Occipital lobe (tissue), 2 donors: ENCODE measurements around the gene ERBB3. TPM values are rescaled to one million over a fixed set of nuclear protein-coding genes. Genes with fewer than 3 reads are reported as not detected.
"Not testable (repeated sequence)": the region's sequence is repeated elsewhere in the genome, so short reads cannot be mapped to it uniquely, and the experiment has no call there.

Experiments used
- DNase-seq: peaks from one replicate; lab custom pipeline; 2025; lab: John Stamatoyannopoulos, UW
- total RNA-seq: library from RNA; depleted of rRNA; stranded (reverse); fragments of >200 nt; gene quantifications from one replicate; pipeline ENCODE4 v1.2.3, GENCODE V29; 2014

ERBB3 gene
- total RNA-seq, 1 donor from 2014 or later = 2.2 TPM

DNA sequence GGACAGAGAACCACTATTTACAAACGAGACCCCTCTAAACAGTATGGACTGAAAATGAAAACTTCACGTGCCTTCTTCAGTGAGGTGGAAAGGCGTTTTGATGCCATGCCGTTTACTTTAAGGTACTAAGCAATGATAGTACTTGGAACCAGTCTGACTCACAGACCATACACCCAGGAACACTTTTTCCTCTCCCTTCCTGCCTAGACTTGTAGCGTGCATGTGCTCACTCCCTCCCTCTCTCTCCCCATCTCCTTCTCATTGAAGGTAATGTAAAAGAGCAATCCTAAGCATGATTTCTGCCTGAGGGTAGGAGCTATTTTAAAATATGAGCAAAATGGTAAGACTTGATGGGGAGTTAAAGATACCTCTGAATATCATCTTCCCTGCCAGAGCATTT lies 30.6 kb downstream of the ERBB3 start:
- DNase-seq = no peak

- no peak for DNase-seq
Measured at GRCh38 chr12:56114084-56114483, 34.1 kb downstream of the ERBB3 start.

DNA sequence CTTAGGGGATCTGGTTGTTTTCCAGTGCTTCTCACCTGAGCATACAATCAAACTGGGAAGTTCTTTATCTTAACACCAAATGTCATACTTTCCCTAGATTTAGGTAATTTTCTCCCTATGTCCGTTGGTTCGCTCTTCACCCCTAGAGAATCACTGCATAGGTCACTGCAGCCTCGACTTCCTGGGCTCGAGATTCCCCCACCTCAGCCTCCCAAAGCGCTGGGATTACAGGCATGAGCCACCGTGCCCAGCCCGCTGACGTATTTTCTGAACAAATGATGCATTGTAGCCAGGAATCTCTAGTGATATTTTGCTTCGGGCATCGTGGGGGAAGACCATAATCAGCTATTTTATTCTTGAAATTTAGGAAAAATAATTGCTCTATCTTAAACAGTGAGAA lies 35.4 kb downstream of the ERBB3 start:
- no peak for DNase-seq

- peak; percentile 87 for DNase-seq
Measured at GRCh38 chr12:56116267-56117081, 36.5 kb downstream of the ERBB3 start, which contains the start of gene RPL41. RPL41 (plus strand) TSS chr12:56116633.

DNA sequence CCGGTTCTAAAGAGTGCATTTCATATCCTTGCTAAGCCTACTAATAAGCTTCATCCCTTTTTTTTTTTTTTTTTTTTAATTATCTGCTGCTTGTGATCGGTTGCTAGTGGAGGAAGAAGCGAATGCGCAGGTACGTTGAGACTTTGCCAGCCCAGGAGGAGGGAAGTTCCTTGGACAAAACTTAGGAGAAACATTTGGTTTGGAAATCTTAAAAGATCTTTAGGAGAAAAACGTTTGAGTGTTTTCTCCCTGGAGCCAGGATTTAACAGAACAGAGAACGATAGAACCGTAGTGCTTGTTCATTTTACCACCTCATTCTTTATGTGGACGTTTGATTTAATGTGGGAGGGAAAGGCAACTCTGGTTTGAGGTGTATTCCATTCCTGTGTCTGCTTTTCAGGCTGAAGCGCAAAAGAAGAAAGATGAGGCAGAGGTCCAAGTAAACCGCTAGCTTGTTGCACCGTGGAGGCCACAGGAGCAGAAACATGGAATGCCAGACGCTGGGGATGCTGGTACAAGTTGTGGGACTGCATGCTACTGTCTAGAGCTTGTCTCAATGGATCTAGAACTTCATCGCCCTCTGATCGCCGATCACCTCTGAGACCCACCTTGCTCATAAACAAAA lies 37.2 kb downstream of the ERBB3 start:
- not testable (repeated sequence) for DNase-seq

DNA sequence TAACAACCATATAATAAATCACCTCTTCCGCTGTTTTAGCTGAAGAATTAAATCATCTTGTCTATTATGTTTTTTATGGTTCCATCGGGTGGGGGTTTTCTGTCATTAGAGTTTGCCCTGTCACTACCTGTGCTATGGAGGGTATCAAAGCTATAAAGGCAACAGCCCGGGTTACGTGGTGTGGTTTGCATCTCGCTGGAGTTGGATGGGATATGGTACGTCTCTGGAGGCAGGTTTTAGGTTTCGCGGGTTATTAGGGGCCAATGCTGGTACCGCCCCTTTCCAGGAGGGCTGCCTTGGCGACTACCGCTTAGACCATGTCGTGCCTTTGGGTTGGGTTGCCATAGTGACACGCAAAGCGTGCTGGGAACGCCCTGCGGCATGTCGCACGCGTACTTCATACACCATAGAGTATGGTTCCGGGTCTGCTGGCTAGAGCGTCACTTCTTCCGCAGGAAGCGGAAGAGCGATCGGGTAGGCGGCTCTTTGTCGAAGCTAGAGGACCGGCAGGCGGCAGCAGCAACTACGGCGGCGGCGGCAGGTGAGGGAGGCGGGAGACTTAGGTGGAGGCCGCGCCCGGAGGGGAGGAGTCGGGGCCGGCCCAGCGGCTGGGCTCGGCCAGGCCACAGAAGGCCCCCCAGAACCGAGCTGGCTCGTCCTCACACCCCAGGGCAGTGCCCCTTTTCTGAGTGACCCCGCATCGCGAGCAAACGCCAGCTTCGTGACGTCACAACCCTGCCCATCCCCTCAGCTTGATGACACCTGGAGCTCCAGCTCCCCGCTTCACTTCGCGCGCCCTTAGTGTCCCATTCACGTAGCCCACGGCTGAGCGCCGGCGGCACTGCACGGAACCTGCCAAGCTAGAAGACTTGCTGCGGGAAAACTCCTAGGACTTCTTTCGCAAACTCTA lies 38.1 kb downstream of the ERBB3 start, which contains the start of gene ZC3H10:
ZC3H10 (plus strand) TSS at position 489 of the 910 bp plus-strand sequence. CDS start 2,297 bp downstream, outside the sequence.
- peak; percentile 94 for DNase-seq

GRCh38 chr12:56118688-56119357 lies 38.9 kb downstream of the ERBB3 start:
- DNase-seq = no peak

GRCh38 chr12:56119361-56119796 lies 39.4 kb downstream of the ERBB3 start:
- peak; percentile 6 for DNase-seq

DNA sequence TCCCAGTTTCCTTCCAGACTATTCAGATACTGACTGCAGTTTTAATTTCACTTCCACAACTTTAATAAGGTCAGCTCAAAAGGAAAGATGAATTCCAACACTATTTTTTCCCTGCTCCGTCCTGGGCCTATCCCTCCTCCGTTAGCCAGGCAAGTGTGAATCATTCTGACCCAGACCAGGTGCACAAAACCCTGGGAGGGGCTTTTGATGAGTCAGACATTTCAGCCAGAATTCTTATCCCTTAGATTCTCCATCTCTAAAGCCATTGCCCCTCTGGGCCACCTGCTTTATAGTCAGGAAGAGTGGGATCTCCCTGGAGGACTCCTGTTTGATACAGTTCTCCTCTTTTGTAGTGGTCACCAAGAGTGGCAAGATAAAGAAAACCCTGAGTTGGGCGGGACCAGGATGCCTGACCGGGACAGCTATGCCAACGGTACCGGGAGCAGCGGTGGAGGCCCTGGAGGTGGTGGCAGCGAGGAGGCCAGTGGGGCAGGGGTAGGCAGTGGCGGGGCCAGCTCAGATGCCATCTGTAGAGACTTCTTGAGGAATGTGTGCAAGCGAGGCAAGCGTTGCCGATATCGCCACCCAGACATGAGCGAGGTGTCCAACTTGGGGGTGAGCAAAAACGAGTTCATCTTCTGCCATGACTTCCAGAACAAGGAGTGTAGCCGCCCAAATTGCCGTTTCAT lies 40.3 kb downstream of the ERBB3 start:
- DNase-seq = no peak

DNA sequence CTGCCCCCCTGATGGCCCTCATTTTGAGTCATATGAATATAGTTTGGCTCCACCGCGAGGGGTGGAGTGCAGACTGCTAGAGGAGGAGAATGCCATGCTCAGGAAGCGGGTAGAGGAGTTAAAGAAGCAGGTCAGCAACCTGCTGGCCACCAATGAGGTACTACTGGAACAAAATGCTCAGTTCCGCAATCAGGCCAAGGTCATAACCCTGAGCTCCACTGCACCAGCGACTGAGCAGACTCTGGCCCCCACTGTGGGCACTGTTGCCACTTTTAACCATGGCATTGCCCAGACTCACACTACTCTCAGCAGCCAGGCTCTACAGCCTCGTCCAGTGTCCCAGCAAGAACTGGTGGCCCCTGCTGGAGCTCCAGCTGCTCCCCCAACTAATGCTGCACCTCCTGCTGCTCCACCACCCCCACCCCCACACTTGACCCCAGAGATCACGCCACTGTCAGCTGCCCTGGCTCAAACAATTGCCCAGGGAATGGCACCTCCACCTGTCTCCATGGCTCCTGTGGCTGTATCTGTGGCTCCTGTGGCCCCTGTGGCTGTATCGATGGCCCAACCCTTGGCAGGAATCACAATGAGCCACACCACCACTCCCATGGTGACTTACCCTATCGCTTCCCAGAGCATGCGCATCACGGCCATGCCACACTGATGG lies 41.4 kb downstream of the ERBB3 start:
- DNase-seq = no peak

DNA sequence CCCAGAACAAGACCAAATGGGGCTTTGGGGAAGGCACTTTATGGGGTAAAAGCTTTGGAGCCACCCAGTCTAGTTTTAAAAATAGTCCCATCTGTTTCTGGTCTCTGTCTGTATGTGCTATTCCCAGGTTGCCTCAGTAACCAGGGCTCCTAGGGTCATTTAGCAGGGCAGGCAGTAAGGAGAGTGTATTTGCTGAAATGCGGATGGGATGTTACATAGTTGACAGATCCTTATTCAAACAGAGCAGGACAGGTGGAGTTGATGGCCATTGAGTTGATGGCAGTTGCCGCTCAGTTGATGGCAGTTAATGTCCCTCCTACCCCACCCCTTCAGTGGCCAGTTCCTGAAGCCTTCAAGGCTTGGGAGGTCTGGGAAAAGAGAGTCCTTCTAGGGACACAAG lies 42.7 kb downstream of the ERBB3 start:
- no peak for DNase-seq

DNA sequence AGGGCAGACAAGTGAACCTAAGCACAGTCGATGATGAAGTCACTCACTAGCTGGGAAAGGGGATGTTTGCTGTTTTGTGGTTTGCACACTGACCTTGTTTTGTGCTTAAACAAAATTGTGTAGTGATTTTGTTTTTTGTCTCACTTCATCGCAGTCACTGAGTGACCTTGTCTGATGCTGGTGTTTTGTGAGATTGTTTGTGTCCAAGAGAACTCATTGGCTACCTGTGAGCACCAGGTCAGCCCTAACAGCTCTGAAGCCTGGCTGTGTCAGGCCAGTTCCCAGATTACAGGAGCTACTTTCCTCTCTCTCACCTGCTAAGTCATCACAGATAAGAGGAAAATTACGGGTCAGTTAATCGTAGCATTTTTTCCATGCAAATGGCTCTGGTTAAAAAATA lies 44.2 kb downstream of the ERBB3 start:
- DNase-seq = no peak

DNA sequence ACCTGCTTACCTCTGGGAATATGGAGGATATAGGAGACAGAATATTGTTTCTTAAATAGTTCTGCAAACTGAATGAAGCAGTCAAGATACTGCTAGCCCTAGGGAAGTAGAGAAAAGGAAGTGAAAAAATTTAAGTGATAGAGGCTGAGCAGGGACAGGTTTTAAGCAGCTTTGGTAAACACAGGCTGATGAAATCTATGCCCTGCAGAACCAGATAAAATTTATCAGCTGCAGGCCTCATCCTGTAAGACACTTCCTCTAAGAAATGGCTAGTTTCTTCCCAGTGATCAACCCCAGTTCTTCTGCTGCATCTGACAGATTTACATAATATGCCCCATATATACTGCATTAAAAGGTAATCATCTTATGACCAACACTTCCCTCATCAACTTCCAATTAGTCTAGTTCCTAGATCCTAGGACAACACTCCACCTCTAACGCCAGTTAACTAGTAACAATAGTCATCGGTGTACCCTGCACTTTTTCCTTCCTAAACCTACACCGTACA lies 46.8 kb downstream of the ERBB3 start:
- DNase-seq = no peak

GRCh38 chr12:56127485-56127887 lies 47.5 kb downstream of the ERBB3 start:
- DNase-seq = no peak

GRCh38 chr12:56127888-56128669 lies 48.1 kb downstream of the ERBB3 start, which contains the start of gene ESYT1:
ESYT1 (plus strand) TSS chr12:56128267; CDS start chr12:56128320, 53 bp downstream.
- DNase-seq = peak; percentile 99

DNA sequence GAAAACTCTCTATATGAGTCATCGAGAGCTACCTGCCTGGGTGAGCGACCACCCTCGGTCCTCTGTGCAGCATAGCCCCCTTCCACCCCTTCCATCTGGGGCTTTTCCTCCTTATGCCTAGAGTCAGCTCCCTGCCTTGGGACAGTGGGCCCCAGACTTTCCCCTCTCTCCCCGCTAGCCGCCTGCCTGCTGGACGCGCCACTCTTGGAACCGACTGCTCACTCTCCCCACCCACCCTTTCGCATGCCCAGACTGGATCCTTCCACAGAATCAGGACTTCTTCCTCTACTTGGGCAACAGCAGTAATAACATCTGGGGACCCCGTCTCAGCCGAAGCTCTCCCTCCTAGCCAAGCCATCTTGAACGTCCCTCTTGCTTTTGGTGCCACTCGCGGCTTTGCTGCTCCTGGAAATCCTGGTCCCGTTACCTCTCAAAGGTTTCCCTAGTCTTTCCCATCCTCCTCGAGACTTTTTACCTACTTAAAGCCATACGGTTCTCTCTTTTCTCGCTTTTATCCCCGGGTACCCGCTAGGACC lies 48.8 kb downstream of the ERBB3 start:
- DNase-seq = no peak

GRCh38 chr12:56129206-56129941 lies 49.4 kb downstream of the ERBB3 start:
- peak; percentile 30 for DNase-seq
